HG03442 (cell line): Measurements from ENCODE around the gene MED12L.
"Not testable (repeated sequence)": the region's sequence is repeated elsewhere in the genome, so short reads cannot be mapped to it uniquely, and the experiment has no call there.

Experiments used
- ATAC-seq: cut with Tn5 transposase; IDR thresholded peaks from one replicate; pipeline ENCODE4 v1.9.1; 2021; ENCODE audit warnings: mild to moderate bottlenecking, moderate library complexity; ENCODE audit not compliant: unreplicated experiment

MED12L gene

GRCh38 chr3:151209654-151210053, 124.2 kb downstream of the MED12L start:
- ATAC-seq: no peak

- ATAC-seq: peak; percentile 73
Measured at GRCh38 chr3:151210676-151211381, 125.4 kb downstream of the MED12L start.

- no peak for ATAC-seq
Measured at GRCh38 chr3:151213151-151213550, 127.7 kb downstream of the MED12L start.

- no peak for ATAC-seq
Measured at GRCh38 chr3:151213881-151214280, 128.4 kb downstream of the MED12L start.

GRCh38 chr3:151214459-151214858, 129.0 kb downstream of the MED12L start:
- ATAC-seq: no peak

GRCh38 chr3:151216641-151217607, 131.5 kb downstream of the MED12L start:
- no peak for ATAC-seq

GRCh38 chr3:151218136-151218535, 132.7 kb downstream of the MED12L start:
- no peak for ATAC-seq

GRCh38 chr3:151219056-151219455, 133.6 kb downstream of the MED12L start:
- no peak for ATAC-seq

GRCh38 chr3:151224268-151224866, 138.9 kb downstream of the MED12L start:
- no peak for ATAC-seq

GRCh38 chr3:151225040-151225975, 139.8 kb downstream of the MED12L start:
- no peak for ATAC-seq

- no peak for ATAC-seq
Measured at GRCh38 chr3:151226088-151226563, 140.7 kb downstream of the MED12L start.

GRCh38 chr3:151226825-151227224, 141.4 kb downstream of the MED12L start:
- ATAC-seq: no peak

GRCh38 chr3:151227266-151227806, 141.9 kb downstream of the MED12L start:
- ATAC-seq: peak; percentile 28

GRCh38 chr3:151227807-151228665, 142.6 kb downstream of the MED12L start:
- peak; percentile 84 for ATAC-seq

GRCh38 chr3:151228666-151229040, 143.2 kb downstream of the MED12L start:
- ATAC-seq: no peak

GRCh38 chr3:151230646-151231045, 145.2 kb downstream of the MED12L start:
- peak; percentile 38 for ATAC-seq

- ATAC-seq: not testable (repeated sequence)
Measured at GRCh38 chr3:151232403-151232802, 146.9 kb downstream of the MED12L start.

GRCh38 chr3:151232991-151233390, 147.5 kb downstream of the MED12L start:
- ATAC-seq: no peak

- ATAC-seq: no peak
Measured at GRCh38 chr3:151234825-151235224, 149.4 kb downstream of the MED12L start.
